Islet precursor cell (in vitro differentiated cells): Measurements from ENCODE around the gene ABCD3.

Source experiments
- DNase-seq: peaks from one replicate; pipeline ENCODE4 v3.0.0-alpha.2; 2018

ABCD3 gene

DNA sequence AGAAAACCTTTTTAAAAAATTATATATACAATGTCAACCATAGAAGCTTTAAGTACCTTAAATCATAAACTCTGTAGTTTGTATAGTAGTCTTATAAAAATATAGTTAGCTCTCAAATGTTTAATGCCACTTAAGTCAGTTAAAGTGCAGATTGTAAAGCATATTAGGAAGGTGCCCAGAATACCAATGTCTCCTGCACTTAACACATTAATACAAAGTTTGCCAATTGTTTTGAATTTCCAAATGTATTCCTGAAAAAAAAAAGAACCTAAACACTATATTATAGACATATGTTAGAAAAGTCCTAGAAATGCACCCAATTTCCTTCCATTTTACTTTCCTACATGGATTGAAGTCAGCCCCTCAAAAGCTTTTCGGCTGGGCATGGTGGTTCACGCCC lies 111.2 kb downstream of the ABCD3 start:
- DNase-seq = no peak

DNA sequence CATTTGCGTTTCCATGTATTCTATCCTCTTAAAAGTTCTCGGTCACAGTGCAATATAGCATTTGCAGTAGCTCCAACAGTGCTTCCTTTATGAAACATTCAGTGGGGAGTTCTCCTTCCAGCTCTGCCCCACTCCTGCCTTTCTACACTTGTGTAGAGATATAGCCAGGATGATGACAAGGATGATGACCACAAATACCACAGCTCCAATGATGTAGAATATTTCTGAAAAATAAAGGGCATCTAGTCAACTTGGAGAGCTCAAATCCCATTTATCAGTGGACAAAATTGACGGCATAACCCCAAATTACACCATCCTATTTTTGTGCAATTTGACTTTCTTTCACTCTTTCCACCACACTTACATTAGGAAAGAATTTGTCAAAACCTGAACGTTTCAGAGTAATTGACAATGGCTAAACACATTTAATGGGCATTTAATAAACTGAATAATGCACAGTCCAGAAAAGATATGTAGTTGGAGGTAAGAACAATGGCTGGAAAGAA lies 112.2 kb downstream of the ABCD3 start:
- DNase-seq = no peak

DNA sequence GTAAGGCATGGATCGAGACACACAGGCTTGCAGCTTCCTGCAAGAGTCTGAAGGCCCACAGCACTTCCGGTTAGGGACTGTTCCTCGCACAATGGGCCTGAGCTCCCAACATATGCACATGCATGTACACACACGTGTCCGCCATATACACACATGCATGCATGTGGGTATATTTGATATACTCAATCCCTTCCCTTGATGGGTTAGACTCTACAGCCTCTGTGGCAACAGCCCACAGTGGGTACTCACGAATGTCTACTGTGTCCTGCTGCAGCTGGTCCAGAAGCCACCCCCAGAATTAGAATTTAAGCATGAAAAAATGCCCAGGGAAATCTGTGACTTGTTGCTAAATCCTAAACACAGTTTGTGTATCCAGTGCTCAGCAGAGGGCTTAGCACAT lies 113.5 kb downstream of the ABCD3 start:
- DNase-seq = no peak

DNA sequence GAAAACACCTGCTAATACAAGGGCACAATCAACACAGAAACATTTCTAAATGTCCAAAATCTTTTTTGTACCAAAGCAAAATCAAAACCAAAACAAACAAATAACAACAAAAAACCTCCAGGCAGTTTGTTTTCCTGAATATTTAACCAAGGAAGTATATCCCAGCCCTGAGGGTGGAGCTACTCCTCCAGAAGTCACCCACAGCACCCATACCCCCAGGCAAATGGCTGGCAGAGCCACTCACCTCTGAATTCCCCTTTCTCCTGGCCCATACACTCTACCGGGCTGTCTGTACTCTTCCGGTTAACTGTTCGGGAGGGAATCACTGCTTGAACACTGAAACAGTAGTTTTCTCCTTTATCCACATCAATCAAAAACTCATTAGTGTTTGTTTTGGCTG lies 113.9 kb downstream of the ABCD3 start:
- DNase-seq = no peak

DNA sequence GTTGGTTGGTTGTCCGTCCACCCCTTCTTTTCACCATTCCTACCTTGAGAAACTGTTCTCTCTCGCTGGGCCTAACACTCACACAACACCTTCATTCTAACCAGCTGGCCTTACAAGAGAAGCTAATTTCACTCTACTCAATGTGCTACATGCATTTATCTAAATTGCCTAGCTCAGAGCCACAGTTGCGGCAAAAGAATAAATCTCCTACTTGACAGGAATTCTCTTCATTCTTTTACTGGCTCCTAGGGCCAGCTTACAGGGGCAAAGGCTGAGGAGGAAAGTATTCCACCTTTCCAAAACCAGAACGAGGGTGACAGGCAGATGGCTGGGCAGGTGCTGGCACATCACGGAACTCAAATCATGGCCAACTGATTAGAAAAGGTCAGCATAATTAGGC lies 116.9 kb downstream of the ABCD3 start:
- no peak for DNase-seq

DNA sequence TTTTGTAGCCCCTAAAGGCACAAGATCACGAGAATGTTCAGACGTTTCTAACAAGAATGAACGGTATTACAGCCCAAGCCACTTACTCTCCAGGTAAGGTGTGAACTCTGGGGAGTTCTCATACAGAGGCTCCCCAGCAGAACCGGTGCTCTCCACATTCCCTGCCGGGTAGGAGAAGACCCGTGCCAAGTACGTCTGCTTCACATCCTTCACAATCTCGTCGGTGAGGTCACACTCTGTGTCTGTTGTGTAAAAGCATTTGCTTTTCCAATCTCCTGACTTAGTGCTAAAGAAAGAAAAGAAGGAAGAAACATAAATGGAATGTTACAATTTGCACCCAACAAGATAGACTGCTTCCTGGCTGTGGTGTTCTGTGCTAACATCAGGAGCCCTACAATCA lies 117.7 kb downstream of the ABCD3 start:
- no peak for DNase-seq

DNA sequence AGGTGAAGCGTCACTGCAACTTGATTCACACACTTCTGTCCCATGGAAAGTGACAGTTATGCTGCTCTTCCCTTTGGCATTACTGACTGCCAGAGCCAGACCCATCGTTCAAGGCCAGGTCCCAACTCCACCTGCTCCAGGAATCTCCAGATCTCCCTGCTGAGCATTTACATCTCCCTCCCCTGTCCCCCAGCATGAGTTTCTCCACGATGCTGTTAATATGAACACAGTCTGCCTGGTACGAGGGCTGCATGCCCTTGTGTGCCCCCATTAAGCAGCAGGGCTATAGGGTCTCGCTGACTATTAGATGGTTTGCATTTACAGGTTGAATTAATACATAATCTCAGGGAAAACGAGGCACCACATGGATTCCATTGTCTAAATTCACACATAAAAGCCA lies 119.1 kb downstream of the ABCD3 start:
- DNase-seq = no peak

DNA sequence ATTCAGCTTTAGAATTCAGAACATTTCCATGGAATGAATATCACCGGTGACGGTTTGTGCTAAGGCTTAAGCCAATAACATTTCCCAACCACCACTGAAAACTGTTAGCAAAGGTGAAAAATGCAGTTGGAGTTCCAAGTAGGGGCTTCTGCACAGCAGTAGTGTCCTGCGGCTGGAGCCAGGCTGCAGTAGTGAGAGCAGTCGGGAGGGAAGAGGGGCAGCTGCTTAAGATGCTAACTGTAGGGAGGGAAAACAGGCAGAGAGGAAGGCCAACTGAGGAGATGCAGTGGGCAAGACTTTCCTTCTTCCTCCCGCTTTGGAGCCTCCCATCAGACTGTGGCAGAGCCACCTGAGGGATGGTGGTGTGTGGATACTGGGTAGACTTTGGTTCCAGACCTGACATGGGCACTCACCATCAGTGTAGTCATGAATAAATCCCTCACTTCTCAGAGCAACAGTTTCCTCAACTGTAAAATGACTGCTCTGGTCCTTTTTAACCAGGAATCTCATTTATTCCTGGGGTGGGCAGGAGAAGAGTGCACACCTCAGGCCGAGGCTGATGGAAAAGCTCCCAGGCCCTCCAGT lies 120.1 kb downstream of the ABCD3 start:
- no peak for DNase-seq

DNA sequence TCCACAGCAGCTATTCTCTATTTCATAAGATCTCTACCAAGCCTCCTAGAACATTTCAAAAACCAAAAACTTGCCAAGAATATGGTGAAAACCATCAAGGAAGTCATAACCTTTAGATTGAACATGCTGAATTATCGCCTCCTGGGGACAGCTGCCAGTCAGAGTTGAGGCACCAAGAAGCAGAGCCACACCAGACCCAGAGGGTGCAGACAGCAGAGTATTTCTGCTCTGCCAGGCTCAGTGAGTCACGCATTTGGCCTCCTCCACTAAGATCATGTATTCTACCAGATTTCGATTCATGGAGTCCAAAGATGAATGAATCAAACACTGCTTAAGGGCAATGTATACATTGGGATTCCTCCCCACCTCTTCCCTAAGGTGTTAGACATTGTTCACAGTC lies 121.3 kb downstream of the ABCD3 start:
- DNase-seq = no peak

DNA sequence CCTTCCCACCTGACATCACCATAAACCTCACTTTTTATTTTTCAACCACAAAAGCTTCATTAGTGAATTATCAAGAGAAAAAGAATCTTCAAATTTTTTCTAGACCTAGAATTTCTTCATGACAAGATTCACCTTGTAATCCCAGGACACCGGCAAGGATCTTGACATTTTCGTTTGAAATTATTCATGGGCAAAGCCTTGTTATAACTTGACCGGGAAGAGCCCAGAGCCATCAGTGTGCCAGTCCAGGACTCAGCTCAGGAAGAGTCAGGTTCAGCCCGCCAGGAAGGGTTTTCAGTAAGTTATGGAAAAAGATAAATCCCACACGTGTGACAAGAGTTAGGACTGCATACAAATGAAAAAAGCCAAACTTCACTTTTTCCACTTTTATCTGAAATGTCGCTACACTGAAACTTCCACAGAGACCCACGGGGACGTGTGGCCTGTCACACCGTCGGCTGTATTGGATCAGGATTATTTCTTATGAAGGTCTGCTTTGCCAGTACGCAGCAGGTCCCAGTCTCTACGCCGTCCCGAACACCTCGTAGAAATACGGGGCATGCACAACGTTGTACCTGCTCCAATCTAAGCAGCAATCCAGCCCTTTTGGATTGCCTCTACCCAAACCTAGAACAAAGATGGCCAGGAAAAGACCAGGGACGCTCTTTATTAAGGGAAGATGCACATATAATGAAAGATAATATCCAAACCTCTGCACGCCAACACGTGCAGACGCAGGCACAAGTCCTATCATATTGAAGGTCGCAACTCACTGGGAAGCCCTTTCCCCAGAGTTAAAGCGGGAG lies 122.5 kb downstream of the ABCD3 start:
- no peak for DNase-seq

DNA sequence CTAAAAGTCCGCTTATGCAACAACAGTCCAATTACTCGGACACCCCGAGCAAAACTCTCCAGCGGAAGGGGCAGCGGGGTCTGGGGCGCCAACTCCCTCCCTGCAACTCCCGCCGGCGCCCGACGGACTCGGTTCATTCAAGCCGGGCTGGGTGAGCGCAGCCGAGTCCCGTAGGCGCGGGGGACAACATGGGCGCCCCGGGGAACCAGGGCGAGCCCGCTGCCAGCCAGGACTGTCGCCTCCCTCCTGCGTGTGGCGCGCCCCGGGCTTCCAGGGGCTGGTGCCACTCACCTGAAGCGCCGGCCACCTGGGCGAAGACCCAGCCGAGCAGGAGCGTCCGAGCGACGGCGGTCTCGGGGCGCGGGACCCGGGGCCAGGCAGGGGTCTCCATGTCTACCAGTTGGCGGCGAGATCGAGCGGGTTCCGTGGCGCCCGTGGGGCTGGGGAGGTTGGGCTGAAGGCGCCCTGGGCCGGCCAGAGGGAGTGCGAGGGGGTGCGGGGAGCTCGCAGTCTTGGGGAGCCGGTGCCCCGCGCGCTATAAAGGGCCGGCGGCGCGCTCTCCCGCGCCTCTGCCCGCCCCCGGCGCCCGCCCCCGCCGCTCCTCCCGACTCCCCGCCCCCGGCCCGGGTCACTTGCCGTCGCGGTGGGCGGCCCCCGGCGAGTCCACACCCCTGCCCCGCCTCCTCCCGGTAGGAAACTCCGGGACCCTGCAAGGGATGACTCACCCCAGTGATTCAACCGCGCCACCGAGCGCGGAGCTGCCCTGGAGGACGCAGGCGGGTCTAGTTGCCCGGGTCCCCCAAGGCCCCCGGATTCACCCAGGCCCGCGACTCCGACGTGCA lies 123.3 kb downstream of the ABCD3 start, which contains the start of gene F3:
TSS of gene F3 (minus strand) at position 514 of the 842 bp plus-strand sequence. CDS start at position 391, 123 bp downstream.
- peak; percentile 96 for DNase-seq

DNA sequence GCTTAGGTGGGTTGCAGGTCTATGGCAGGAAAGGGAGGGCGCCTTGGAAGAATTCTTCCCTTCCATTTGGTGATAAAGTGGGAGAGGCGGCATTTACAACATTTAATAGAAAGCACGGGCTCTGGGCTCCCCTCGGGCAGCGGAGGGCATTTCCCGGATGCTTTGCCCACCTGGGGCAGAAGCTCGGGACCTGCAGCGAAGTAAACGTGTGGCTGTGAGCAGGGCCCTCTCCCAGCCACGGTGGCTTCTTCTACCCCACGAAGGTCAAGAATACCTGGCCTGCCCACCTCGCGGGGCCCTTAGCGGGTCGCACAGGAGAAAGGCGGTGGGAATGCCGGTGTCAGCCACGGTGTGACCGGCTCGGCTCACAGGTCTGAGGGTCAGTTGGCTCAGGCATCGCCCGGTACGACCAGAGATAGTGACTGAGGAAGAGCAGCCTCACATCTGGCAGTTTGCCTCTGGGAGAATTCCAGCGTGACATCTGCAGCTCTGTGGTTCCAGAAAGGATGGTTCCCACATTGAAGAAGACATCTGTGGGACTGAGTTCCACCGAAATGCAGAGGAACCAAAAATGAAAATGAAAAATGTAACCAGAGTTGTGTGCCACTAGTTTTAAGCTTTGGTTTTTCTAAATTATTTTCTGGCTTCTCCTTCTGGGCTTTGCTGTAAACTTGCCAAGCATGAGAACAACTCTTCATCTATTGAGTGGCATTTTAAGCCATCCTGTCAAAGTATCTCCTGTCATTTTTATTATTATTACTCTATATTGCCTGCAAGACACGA lies 124.1 kb downstream of the ABCD3 start:
- peak; percentile 72 for DNase-seq

DNA sequence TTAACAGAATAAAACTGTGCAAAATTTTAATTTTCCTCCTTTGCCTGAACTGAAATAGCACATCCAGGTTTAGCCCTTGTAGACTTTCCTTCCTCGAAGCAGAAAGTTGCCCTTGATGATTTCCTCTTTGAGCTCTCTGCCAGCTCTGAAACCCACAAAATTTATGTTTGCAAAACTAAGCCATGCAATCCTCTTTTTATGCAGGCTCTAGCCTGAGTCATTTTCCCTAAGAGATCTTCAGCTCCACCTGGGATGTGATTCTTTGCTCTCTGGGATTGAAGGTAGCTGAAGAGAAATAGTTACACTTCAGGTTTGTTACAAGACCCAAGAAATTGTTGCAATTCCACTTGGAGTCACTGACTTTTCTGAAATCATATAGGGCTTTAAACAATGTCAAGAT lies 124.8 kb downstream of the ABCD3 start:
- no peak for DNase-seq

DNA sequence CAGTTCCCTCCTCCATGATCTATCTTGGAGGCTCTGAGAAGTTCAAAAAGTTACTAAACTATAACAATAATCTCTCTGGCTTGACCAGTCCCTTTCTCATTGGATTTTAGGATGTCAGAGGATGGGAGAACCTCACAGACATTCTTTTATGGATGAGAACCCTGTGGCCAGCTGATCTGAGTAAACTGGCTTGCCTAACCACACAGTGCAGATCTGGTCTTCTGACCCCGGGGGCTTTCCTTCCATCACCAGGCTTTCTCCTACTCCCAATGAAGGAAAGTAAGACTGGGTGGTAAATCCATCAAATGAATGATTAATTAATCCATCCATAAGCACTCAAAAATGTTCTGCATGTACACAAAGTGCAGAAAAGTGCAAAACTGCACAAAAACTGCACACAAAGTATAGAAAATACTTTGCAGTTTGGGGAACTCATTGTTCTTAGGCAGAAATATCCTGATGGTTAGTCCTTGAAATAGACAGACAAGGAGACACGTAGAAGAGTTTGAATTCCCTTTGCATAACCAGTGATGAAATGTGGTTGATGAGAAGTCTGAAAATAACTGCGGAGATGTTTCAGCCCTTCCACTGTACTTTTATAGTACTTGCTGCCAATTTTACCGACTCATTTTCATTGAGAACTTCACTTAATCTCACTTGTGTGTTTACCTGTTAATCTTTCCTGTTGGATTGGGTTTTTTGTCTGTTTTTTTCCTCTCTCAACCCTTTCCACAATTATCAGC lies 125.9 kb downstream of the ABCD3 start:
- DNase-seq = no peak

DNA sequence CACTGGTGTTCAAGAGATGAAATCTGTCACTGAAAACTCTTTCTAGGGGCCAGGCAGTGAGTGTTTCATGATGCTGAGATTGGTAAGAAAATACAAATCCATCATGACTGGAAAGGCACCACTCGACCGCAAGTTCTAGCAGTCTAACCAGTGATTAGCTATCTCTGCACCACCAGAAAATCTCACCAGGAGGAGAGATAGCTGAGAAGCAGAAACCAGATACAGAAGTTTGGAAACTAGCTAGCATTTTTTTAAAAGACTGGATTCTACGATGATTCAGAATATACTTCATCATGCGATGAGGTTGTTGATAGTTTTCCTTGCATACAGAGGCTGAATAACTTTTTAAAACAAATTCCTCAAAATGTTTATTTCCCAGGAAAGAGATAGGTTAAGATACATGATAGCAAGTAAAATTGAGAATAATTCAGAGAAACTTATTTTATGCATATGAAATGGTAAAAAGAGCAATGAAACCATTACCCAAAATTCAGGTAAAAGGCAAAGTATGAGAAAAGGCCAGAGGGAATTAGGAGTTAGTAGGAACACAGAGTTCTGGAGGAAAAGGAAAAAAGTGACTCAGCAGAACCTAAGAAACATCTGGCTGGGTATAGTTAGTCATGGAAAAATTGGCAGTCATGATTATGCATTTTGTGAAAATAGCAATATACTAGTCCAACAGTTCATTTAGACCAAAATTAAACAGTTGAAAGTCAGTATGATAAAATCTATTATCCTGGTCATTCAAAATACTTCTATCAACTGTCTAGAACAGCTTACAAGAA lies 126.7 kb downstream of the ABCD3 start:
- no peak for DNase-seq

DNA sequence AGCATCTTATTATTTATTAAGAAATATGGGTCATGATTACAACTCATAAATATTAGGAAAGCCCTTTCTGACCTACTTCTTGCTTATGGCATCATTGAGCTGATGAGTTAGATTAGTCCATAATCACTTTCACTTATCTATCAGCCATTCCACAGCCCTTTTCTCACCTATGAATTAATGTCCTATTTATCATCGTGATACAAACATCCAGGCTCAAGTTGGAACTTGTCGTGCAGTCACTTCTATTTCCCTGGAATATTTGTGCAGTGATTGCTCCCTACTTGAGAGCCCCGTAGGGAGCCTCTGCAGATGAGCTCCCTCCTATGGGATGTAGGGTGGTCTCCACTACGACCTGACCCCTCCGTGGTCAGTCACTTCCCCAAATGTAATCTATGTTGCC lies 131.5 kb downstream of the ABCD3 start:
- DNase-seq = no peak

DNA sequence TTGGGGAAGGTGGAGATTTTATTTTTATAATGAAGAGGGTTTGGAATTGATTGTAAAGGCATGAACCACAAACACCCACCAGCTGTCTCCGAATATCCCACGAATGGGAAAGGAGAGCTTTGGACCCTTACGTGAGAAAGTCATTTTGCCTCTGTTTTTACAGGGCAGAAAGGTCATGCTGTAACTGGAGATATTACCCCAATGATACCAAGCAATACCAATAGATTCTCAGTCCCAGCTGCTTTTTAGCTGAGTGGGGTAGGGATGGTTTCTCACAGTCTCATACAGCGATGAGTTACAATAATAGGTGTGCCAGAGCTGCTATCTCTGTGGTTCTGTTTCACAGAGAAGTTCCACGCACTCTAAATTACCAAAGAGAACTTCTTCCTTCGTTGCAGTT lies 132.2 kb downstream of the ABCD3 start:
- DNase-seq = no peak

DNA sequence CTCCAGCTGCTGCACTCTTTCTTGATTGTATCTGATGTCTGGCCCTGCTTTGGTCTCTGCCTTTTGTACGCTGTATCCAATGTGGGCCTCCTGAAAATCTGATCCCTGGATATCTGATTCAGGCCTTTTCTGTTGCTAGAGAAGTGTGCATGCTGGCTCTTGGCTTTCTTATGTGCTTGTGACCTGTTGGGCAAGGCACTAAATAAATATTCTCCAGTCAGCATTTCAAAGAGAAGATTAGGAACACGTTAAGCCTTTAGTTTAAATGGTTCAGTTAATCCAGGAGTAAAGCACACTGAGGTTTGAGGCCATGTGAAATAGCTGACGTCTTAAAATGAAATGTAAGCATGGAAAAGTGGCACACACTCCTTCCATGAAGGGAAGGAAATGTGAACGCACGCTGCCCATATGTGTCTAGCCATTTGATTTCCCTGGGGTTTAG lies 132.6 kb downstream of the ABCD3 start:
- DNase-seq = no peak

DNA sequence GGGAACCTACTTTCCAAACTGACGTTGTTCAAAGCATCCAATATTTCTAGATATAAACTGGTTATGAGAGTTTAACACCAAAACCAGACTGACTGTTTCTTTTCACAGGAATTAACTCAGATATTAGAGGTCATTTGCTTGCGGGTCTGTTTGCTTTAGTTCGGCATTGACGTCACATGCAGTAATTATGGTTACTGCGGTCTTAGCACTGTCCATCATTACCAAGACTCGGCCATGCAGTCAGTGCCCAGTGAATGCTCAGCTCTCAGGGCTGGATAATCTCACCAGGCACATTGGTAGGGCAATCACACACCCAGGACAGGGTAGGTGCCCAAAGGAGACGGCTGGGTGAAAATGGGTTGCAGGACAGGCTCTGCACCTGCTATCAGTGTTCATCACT lies 133.3 kb downstream of the ABCD3 start:
- no peak for DNase-seq

DNA sequence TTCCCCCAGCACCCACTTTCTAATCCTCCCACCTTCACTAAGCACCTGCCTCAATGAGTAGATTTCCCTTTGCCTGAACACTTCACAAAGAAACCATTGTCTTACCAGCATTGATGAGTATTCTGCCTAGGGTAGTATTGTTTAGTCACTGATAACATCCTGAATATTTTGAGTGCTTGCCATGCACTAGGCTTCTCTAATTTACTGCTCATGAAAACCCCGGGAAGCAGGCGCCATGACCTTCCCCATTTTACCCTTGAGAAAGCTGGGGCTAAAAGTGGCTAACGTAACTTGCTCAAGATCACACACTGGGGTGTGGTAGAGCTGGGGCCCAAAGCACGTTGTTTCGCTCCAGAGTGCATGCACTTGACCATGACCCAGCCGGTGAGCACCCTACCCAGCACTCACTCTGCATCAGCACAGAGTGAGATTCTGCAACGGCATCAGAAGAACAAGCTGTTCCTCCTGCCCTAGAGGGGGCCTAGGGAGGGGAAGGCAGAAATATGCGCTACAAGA lies 133.9 kb downstream of the ABCD3 start:
- DNase-seq = peak; percentile 64

DNA sequence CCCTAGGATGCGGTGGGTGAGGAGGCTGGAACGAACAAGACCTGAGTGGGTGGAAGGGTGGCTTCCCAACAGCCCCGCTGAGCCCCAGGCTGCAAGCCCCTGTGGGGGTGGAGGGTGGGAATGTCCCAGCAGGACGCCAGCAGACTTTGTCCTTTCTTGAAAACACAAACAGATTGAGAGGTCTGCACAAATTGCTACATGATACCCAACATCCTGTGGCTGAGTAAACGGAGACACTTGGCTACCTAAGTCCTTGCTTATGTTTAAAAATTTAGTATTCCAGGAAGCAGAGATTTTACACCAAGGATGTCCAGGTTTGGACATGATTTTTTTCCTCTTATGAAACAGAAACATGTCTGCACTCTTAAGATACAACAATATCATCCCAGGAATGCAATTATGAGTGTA lies 135.1 kb downstream of the ABCD3 start:
- DNase-seq = peak; percentile 74
